GM23338 (cell line): Measurements from ENCODE around the gene PEX16. TPM values are rescaled to one million over a fixed set of nuclear protein-coding genes. Genes with fewer than 3 reads are reported as not detected.

Source experiments
- ATAC-seq: fragments of 200-7000 bp; cut with Tn5 transposase; 3 replicates; pipeline ENCODE4 v1.9.1; 2020
- DNase-seq: peaks from one replicate; pipeline ENCODE4 v3.0.0-alpha.2; 2015; ENCODE audit warnings: low spot score
- H2AFZ ChIP-seq: fragments of 200-600 bp; sonication (generic); 2 replicates; pipeline ENCODE4 v1.8.0; 2016; ENCODE audit warnings: antibody characterized with exemption, mild to moderate bottlenecking, moderate library complexity
- H3F3A ChIP-seq: fragments of 200-600 bp; sonication (generic); replicated peaks from 2 replicates; pipeline ENCODE4 v1.8.0; 2017; ENCODE audit warnings: antibody characterized with exemption, mixed run types, low read depth
- H3K27ac ChIP-seq: fragments of 200-600 bp; sonication (generic); 2 replicates; pipeline ENCODE4 v1.6.1; 2016; ENCODE audit warnings: low read depth
- H3K27me3 ChIP-seq: fragments of 200-600 bp; sonication (generic); 2 replicates; pipeline ENCODE4 v1.8.0; 2016; ENCODE audit warnings: mild to moderate bottlenecking, mixed run types, moderate library complexity; ENCODE audit not compliant: insufficient read depth
- H3K36me3 ChIP-seq: fragments of 200-600 bp; sonication (generic); 2 replicates; pipeline ENCODE4 v1.8.0; 2016; ENCODE audit warnings: mild to moderate bottlenecking; ENCODE audit not compliant: insufficient read depth
- H3K4me1 ChIP-seq: fragments of 200-600 bp; sonication (generic); 2 replicates; pipeline ENCODE4 v1.8.0; 2016; ENCODE audit warnings: mild to moderate bottlenecking, moderate library complexity; ENCODE audit not compliant: insufficient read depth
- H3K4me2 ChIP-seq: fragments of 200-600 bp; sonication (generic); 2 replicates; pipeline ENCODE4 v1.7.1; 2017; ENCODE audit warnings: mixed run types
- H3K4me3 ChIP-seq: fragments of 200-600 bp; sonication (generic); 2 replicates; pipeline ENCODE4 v1.6.1; 2016; ENCODE audit warnings: mixed run types
- H3K79me2 ChIP-seq: fragments of 200-600 bp; sonication (generic); replicated peaks from 2 replicates; pipeline ENCODE4 v1.8.0; 2017; ENCODE audit warnings: mild to moderate bottlenecking; ENCODE audit not compliant: insufficient read depth
- H3K9me2 ChIP-seq: fragments of 200-600 bp; sonication (generic); 2 replicates; pipeline ENCODE4 v1.8.0; 2017; ENCODE audit not compliant: insufficient read depth
- H4K20me1 ChIP-seq: fragments of 200-600 bp; sonication (generic); replicated peaks from 2 replicates; pipeline ENCODE4 v1.8.0; 2017; ENCODE audit warnings: mild to moderate bottlenecking; ENCODE audit not compliant: insufficient read depth
- H3K27ac Mint-ChIP-seq: 2 replicates; pipeline ENCODE4 v1.8.0; 2020; ENCODE audit warnings: inconsistent platforms, mild to moderate bottlenecking, moderate library complexity, mixed read lengths
- H3K27me3 Mint-ChIP-seq: 3 replicates; pipeline ENCODE4 v1.8.0; 2022; ENCODE audit warnings: low read depth, mild to moderate bottlenecking, moderate library complexity, mixed read lengths, inconsistent platforms; ENCODE audit not compliant: insufficient read depth, poor library complexity
- H3K36me3 Mint-ChIP-seq: 3 replicates; pipeline ENCODE4 v1.8.0; 2021; ENCODE audit warnings: low read depth, mild to moderate bottlenecking, inconsistent platforms, moderate library complexity, mixed read lengths
- H3K4me1 Mint-ChIP-seq: 3 replicates; pipeline ENCODE4 v1.8.0; 2020; ENCODE audit warnings: mild to moderate bottlenecking, inconsistent platforms, mixed read lengths
- H3K4me3 Mint-ChIP-seq: 3 replicates; pipeline ENCODE4 v1.8.0; 2021; ENCODE audit warnings: moderate library complexity, mild to moderate bottlenecking, inconsistent platforms, mixed read lengths
- H3K9me3 Mint-ChIP-seq: 3 replicates; pipeline ENCODE4 v1.8.0; 2020; ENCODE audit warnings: moderate library complexity, mild to moderate bottlenecking, inconsistent platforms, mixed read lengths
- CREB1 ChIP-seq: fragments of 250-450 bp; sonication (Bioruptor Pico); IDR thresholded peaks from 2 replicates; pipeline ENCODE4 v1.5.0; 2020; ENCODE audit warnings: low read depth, mild to moderate bottlenecking, moderate library complexity
- EZH2 ChIP-seq: fragments of 200-600 bp; sonication (generic); IDR thresholded peaks from one replicate; pipeline ENCODE4 v1.8.0; 2017; ENCODE audit warnings: antibody characterized with exemption, mild to moderate bottlenecking, low read depth; ENCODE audit not compliant: unreplicated experiment
- EZH2phosphoT487 ChIP-seq: fragments of 200-600 bp; sonication (generic); IDR thresholded peaks from one replicate; pipeline ENCODE4 v1.8.1; 2018; ENCODE audit warnings: antibody characterized with exemption; ENCODE audit not compliant: unreplicated experiment
- NANOG ChIP-seq: IDR thresholded peaks from 2 replicates; pipeline ENCODE4 v1.6.1; 2016; ENCODE audit warnings: antibody characterized with exemption, borderline replicate concordance
- POLR2AphosphoS5 ChIP-seq: IDR thresholded peaks from 2 replicates; pipeline ENCODE4 v1.6.1; 2016; ENCODE audit warnings: antibody characterized with exemption, low read depth
- REST ChIP-seq: IDR thresholded peaks from one replicate; pipeline ENCODE4 v1.6.1; 2018; ENCODE audit warnings: antibody characterized with exemption; ENCODE audit not compliant: unreplicated experiment
- STAT1 ChIP-seq: IDR thresholded peaks from one replicate; pipeline ENCODE4 v1.6.1; 2016; ENCODE audit warnings: antibody characterized with exemption; ENCODE audit not compliant: unreplicated experiment
- ZNF114 ChIP-seq: fragments of 250-450 bp; sonication (Bioruptor Pico); IDR thresholded peaks from 2 replicates; pipeline ENCODE4 v1.5.0; 2020; ENCODE audit warnings: mild to moderate bottlenecking, moderate library complexity
- ZNF331 ChIP-seq: fragments of 250-450 bp; sonication (Bioruptor Pico); IDR thresholded peaks from 2 replicates; pipeline ENCODE4 v1.5.0; 2020; ENCODE audit warnings: low read depth, mild to moderate bottlenecking, moderate library complexity
- polyA plus RNA-seq: library from polyadenylated mRNA; unstranded; fragments of >200 nt; fragmentation: Nextera tagmentation; extraction: Ambion mirVana; gene quantifications from 2 replicates; pipeline ENCODE4 v1.2.1, GENCODE V29; 2016
- total RNA-seq: library from RNA; depleted of rRNA; stranded (reverse); fragments of >200 nt; shearing (Covaris generic); gene quantifications from 2 replicates; pipeline ENCODE4 v1.2.3, GENCODE V29; 2014
- TF ChIP-seq, protein P1 (sequence below): fragments of 250-450 bp; sonication (Bioruptor Pico); IDR thresholded peaks from 2 replicates; pipeline ENCODE4 v1.5.0; 2020; ENCODE audit warnings: mild to moderate bottlenecking, moderate library complexity
- TF ChIP-seq, protein P2 (sequence below): IDR thresholded peaks from 2 replicates; pipeline ENCODE4 v1.6.1; 2016; ENCODE audit warnings: antibody characterized with exemption

PEX16 gene
- total and polyA plus RNA-seq, 2 experiments from 2014 or later = 23.3 to 34.1 TPM

- TF ChIP-seq, protein P1, sequence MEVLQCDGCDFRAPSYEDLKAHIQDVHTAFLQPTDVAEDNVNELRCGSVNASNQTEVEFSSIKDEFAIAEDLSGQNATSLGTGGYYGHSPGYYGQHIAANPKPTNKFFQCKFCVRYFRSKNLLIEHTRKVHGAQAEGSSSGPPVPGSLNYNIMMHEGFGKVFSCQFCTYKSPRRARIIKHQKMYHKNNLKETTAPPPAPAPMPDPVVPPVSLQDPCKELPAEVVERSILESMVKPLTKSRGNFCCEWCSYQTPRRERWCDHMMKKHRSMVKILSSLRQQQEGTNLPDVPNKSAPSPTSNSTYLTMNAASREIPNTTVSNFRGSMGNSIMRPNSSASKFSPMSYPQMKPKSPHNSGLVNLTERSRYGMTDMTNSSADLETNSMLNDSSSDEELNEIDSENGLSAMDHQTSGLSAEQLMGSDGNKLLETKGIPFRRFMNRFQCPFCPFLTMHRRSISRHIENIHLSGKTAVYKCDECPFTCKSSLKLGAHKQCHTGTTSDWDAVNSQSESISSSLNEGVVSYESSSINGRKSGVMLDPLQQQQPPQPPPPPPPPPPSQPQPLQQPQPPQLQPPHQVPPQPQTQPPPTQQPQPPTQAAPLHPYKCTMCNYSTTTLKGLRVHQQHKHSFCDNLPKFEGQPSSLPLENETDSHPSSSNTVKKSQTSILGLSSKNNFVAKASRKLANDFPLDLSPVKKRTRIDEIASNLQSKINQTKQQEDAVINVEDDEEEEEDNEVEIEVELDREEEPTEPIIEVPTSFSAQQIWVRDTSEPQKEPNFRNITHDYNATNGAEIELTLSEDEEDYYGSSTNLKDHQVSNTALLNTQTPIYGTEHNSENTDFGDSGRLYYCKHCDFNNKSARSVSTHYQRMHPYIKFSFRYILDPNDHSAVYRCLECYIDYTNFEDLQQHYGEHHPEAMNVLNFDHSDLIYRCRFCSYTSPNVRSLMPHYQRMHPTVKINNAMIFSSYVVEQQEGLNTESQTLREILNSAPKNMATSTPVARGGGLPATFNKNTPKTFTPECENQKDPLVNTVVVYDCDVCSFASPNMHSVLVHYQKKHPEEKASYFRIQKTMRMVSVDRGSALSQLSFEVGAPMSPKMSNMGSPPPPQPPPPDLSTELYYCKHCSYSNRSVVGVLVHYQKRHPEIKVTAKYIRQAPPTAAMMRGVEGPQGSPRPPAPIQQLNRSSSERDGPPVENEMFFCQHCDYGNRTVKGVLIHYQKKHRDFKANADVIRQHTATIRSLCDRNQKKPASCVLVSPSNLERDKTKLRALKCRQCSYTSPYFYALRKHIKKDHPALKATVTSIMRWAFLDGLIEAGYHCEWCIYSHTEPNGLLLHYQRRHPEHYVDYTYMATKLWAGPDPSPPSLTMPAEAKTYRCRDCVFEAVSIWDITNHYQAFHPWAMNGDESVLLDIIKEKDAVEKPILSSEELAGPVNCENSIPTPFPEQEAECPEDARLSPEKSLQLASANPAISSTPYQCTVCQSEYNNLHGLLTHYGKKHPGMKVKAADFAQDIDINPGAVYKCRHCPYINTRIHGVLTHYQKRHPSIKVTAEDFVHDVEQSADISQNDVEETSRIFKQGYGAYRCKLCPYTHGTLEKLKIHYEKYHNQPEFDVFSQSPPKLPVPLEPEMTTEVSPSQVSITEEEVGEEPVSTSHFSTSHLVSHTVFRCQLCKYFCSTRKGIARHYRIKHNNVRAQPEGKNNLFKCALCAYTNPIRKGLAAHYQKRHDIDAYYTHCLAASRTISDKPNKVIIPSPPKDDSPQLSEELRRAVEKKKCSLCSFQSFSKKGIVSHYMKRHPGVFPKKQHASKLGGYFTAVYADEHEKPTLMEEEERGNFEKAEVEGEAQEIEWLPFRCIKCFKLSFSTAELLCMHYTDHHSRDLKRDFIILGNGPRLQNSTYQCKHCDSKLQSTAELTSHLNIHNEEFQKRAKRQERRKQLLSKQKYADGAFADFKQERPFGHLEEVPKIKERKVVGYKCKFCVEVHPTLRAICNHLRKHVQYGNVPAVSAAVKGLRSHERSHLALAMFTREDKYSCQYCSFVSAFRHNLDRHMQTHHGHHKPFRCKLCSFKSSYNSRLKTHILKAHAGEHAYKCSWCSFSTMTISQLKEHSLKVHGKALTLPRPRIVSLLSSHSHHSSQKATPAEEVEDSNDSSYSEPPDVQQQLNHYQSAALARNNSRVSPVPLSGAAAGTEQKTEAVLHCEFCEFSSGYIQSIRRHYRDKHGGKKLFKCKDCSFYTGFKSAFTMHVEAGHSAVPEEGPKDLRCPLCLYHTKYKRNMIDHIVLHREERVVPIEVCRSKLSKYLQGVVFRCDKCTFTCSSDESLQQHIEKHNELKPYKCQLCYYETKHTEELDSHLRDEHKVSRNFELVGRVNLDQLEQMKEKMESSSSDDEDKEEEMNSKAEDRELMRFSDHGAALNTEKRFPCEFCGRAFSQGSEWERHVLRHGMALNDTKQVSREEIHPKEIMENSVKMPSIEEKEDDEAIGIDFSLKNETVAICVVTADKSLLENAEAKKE (CRISPR knock-in tag) = no peak
- TF ChIP-seq STAT1 (no peak), ZNF114 (CRISPR knock-in tag) (no peak), CREB1 (CRISPR knock-in tag) (no peak)
- Histone ChIP-seq H3K4me2 (no peak overlapping the region), H3K79me2 (no peaks in the 10 kb centered on the region), H3K27ac (0 out of 2 replicates have a peak overlapping the region, but pooled peaks have one; percentile 26), H3K4me3 (no peak overlapping the region), H3K4me1 (no peaks in the 10 kb centered on the region), H3K9me2 (no peaks in the 10 kb centered on the region), H3F3A (0 out of 2 replicates have a peak, but pooled peaks cover 3% of the 10 kb centered on the region), H3K27me3 (no peaks in the 10 kb centered on the region), H4K20me1 (no peaks in the 10 kb centered on the region), H3K36me3 (peaks cover 13% of the 10 kb centered on the region), H2AFZ (no peak overlapping the region)
- DNase-seq (no peak), ATAC-seq (no peak)
- Mint-ChIP-seq H3K4me3 (no peak overlapping the region), H3K4me1 (no peaks in the 10 kb centered on the region), H3K27me3 (no peaks in the 10 kb centered on the region), H3K36me3 (peaks cover 14% of the 10 kb centered on the region; the same call in 2 of the 3 replicates), H3K27ac (no peak overlapping the region), H3K9me3 (no peaks in the 10 kb centered on the region)
Observed at GRCh38 chr11:45947885-45948284, 30.2 kb upstream of the PEX16 start.

DNA sequence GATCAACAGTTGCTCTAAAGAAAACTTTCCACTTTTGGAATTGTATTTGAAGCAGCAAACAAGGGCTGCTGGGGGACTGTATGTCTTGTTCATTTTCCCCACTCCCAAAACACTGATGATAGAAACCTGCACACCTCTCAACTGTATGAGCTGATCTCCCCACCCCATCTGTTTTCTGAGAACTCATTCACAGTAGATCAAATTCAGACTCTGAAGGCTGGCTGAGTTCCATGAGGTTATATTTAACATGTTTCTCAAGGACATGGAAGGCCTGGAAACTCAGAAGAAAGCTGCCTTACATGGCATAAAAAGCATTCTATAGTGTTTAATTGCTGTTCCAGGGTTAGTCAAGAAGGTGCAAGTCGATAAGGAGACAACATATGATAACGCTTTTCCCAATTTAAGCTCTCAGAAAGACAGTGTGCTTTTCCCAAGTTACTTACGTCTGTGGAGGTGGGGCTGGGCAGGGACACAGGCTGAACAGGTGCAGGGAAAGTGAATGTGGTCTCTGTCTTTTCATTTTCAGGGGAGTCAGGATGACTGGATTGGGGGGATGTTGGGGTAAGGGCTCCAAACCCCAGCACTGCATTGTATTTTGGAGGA lies 27.8 kb upstream of the PEX16 start:
- H3K4me1 Mint-ChIP-seq = no peaks in the 10 kb centered on the region
- DNase-seq (no peak), ATAC-seq (no peak)
- H3K27me3 Mint-ChIP-seq = no peaks in the 10 kb centered on the region
- no peaks in the 10 kb centered on the region for H3K4me1 ChIP-seq
- H3K27ac Mint-ChIP-seq = 0 out of 2 replicates have a peak overlapping the region, but pooled peaks have one; percentile 10
- no peak overlapping the region for H3K4me3 Mint-ChIP-seq
- H3K4me2 ChIP-seq = no peak overlapping the region
- no peaks in the 10 kb centered on the region for H4K20me1 ChIP-seq
- no peaks in the 10 kb centered on the region for H3K9me2 ChIP-seq
- H3K27me3 ChIP-seq = no peaks in the 10 kb centered on the region
- H3K79me2 ChIP-seq = no peaks in the 10 kb centered on the region
- H3K27ac ChIP-seq = 0 out of 2 replicates have a peak overlapping the region, but pooled peaks have one; percentile 39
- no peaks in the 10 kb centered on the region for H3K9me3 Mint-ChIP-seq
- no peak overlapping the region for H3K4me3 ChIP-seq
- peaks cover 9% of the 10 kb centered on the region; the same call in 1 of the 2 replicates for H3K36me3 ChIP-seq
- H3F3A ChIP-seq = 0 out of 2 replicates have a peak, but pooled peaks cover 3% of the 10 kb centered on the region
- H2AFZ ChIP-seq = no peak overlapping the region
- H3K36me3 Mint-ChIP-seq = peaks cover 14% of the 10 kb centered on the region; the same call in 2 of the 3 replicates
- TF ChIP-seq NANOG (no peak), REST (no peak), EZH2phosphoT487 (no peak), ZNF114 (CRISPR knock-in tag) (no peak), CREB1 (CRISPR knock-in tag) (no peak), EZH2 (no peak), ZNF331 (CRISPR knock-in tag) (no peak), POLR2AphosphoS5 (no peak)
- TF ChIP-seq, protein P2, sequence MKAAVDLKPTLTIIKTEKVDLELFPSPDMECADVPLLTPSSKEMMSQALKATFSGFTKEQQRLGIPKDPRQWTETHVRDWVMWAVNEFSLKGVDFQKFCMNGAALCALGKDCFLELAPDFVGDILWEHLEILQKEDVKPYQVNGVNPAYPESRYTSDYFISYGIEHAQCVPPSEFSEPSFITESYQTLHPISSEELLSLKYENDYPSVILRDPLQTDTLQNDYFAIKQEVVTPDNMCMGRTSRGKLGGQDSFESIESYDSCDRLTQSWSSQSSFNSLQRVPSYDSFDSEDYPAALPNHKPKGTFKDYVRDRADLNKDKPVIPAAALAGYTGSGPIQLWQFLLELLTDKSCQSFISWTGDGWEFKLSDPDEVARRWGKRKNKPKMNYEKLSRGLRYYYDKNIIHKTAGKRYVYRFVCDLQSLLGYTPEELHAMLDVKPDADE = no peak
